HG02885 (cell line): ENCODE data around the gene DUOX2.

ENCODE experiments used
- ATAC-seq: cut with Tn5 transposase; IDR thresholded peaks from one replicate; pipeline ENCODE4 v1.9.1; 2021; ENCODE audit warnings: mild to moderate bottlenecking; ENCODE audit not compliant: unreplicated experiment, poor library complexity

Gene DUOX2

GRCh38 chr15:45114076-45114750, at the start of gene DUOX2, which contains the start of gene DUOXA2:
TSS of gene DUOX2 (minus strand) at chr15:45114172. CDS start at chr15:45113411, 761 bp downstream.
TSS of gene DUOXA2 (plus strand) at chr15:45114326. CDS start at chr15:45114606, 280 bp downstream.
- ATAC-seq, result no peak

DNA sequence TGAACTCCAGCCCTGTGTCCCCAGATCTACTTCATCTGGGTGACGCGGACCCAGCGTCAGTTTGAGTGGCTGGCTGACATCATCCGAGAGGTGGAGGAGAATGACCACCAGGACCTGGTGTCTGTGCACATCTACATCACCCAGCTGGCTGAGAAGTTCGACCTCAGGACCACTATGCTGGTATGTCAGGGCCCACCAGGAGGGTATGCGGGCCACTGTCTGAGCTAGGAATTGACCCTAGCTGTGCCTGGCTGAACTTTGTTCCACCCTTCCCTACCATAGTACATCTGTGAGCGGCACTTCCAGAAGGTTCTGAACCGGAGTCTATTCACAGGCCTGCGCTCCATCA, 49.5 kb upstream of the DUOX2 start:
- no peak for ATAC-seq

- ATAC-seq, result peak; percentile 46
These were observed 49.0 kb upstream of the DUOX2 start for GRCh38 chr15:45162771-45163507.

GRCh38 chr15:45161666-45162065, 47.7 kb upstream of the DUOX2 start:
- ATAC-seq, result no peak

DNA sequence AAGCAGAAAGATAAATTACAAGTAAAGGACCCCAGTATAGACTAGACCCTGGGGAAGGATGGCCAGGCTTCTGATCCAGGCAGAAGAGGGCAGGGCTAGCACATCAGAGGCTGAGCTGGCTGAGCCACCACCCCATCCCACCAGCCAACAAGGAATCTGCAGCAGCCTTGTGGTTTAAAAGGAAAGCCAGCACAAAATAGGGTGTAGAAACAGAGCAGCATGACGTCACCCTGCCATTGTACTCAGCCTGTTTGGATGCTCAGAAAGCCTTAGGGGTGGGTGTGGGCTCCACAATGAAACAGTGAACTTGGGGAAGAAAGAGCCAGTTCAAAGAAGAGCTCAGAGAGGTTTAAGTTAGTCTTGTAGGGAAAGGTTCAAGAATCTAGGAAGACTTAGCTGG, 44.0 kb upstream of the DUOX2 start:
- ATAC-seq, result no peak

GRCh38 chr15:45156744-45157455, 42.9 kb upstream of the DUOX2 start:
- ATAC-seq, result no peak

DNA sequence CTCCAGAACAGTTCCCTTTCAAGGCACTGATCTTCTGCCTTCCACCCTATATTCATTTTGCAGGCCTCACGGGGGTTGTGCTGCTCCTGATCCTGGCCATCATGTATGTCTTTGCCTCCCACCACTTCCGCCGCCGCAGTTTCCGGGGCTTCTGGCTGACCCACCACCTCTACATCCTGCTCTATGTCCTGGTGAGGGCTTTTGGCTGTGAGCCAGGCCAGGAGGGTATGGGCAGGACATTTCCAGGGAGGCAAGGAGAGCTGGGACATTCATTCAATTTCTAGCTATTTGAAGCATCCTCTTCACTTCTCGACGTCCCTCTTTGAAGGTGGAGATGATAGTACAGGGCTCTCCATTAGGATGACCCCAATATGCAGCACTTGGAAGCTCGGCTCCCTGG, 41.8 kb upstream of the DUOX2 start:
- no peak for ATAC-seq

GRCh38 chr15:45151998-45152828, 38.2 kb upstream of the DUOX2 start:
- ATAC-seq, result no peak

DNA sequence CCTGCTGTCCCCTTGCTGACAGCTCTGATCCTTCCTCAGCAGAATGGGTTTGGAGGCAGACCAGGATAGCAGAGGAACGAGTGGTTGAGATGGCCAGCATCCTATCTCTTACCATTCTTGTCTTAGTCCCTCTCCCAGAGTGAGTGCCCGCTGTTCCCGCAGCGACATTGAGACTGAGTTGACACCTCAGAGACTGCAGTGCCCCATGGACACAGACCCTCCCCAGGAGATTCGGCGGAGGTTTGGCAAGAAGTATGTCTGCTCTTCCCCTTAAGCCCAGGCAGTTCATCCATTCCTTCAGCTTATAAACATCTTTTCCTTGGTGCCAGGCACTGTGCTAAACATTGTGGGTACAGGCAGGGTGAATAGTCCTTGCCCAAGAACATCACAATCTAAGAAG, 37.0 kb upstream of the DUOX2 start:
- ATAC-seq, result no peak

DNA sequence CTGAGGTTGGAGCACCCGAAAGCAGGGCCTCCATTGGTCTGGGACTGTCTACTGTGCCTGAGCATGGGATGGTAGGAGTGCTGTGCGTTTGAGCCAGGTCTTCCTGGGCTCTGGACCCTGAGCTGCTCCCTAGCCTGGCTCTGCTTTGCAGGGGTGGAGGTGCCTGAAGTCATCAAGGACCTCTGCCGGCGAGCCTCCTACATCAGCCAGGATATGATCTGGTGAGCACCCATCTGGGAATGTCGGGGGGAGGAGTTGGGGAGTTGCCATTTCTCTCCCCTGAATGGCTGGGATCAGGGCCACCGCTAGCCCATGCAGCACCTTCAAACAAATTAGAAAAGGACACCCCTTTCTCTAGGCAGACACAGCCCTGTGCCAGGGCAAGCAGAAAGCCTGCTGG, 36.5 kb upstream of the DUOX2 start:
- ATAC-seq, result no peak

- no peak for ATAC-seq
These were observed 35.1 kb upstream of the DUOX2 start for GRCh38 chr15:45149060-45149459.

DNA sequence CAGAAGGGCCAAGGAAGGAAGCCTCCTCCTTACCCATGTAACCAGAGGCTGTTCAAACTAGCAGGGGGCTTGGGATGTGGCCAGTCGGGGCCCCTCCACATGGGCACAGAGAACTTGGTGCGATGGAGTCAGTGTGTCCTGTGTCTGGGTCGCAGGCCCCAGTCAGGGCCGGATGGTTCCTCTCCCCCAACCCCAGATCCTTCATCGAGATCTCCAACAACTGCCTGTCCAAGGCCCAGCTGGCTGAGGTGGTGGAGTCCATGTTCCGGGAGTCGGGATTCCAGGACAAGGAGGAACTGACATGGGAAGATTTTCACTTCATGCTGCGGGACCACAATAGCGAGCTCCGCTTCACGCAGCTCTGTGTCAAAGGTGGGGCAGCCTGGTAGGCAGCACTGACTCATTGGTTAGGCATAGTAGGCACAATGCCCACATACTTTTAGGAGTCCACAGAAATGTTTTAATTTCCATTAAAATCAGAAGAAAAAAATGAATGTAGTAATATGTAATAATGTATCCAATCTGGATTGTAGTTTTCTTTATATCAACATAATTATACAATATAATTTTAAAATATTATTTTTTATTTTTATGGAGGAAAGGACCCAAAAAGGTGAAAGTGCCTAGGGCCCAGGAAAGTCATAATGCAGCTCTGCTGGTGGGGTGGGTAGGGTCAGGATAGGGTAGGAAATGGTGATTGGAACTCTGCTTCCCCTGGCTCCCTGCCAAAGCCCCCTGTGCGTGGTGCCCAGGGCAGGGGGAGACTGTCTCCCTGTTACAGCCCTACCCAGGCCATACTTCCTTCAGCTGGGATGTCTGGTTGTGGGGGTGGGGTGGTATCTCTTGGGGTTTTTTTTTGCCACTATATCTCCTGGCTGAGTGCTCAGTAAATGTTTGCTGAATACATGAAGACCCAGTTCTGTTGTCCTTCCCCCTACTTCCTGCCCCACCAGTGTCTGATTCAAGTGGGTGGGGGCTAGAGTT, 34.4 kb upstream of the DUOX2 start:
- ATAC-seq, result no peak

DNA sequence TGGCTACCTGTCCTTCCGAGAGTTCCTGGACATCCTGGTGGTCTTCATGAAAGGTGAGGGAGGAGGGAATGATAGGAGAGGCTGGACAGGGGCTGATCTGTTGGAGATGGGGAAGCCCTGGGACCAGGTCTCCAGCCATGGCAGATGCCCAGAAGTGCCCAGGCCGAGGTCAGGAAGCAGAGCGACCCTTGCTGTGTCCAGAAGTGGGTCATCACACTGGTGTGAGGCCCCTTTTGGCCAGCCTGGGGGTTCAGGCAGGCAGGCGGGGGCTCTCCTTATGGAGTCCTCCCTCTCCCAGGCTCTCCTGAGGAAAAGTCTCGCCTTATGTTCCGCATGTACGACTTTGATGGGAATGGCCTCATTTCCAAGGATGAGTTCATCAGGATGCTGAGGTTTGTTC, 33.6 kb upstream of the DUOX2 start:
- ATAC-seq, result no peak

DNA sequence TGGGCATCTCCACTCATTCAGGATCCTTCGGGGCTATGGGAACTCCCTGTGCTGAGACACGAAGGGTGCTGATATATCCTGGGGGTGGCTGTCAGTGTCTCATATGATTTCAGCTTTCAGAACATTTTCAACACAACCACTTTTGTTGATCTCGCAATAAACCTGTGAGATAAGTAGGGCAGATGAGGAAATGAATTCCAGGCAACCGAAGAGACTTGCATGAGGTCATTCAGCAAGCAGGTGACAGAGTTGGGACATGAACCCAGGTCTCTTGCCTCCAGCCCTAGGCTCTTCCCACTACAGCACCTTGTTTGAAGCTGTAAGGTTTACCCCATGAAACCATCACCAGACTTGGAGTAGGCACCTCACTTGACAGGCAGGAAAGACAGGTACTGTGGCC, 32.4 kb upstream of the DUOX2 start:
- no peak for ATAC-seq

GRCh38 chr15:45144775-45145174, 30.8 kb upstream of the DUOX2 start:
- ATAC-seq, result no peak

GRCh38 chr15:45143946-45144345, 30.0 kb upstream of the DUOX2 start:
- no peak for ATAC-seq

DNA sequence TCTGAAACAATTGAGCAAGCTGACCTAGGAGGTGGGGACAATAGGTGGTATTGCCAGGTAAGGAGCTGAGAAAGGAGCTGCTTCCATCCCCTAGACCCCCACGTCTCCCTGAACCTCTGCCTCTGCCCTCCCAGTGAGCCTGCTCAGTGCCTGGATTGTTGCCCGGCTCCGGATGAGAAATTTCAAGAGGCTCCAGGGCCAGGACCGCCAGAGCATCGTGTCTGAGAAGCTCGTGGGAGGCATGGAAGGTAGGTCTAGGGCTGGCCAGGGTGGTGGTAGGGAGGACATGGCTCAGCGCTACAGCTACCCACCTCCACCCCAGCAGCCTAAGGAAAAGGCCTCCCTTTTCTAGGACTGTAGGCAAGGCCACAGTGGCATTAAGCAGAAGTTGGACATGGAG, 29.1 kb upstream of the DUOX2 start:
- ATAC-seq, result no peak

GRCh38 chr15:45141386-45141785, 27.4 kb upstream of the DUOX2 start:
- no peak for ATAC-seq

- no peak for ATAC-seq
These were observed 26.7 kb upstream of the DUOX2 start for GRCh38 chr15:45140557-45141250.
